HL-60/S4 treated with retinoic acid at 250 ng/mL for 4 days and 3 days (cell line): ENCODE data around the gene TOP1.

ENCODE experiments used
- in situ Hi-C: fragments of 300-500 bp; cut with MboI; formaldehyde crosslinking; loops from 2 replicates; pipeline ENCODE4 v1.7.0; 2022; ENCODE audit warnings: low sequenced_read_pairs

Gene TOP1

GRCh38 chr20:41140226-41141133, 111.9 kb downstream of the TOP1 start:
- in situ Hi-C loops = no loop called here

GRCh38 chr20:41141153-41141815, 112.7 kb downstream of the TOP1 start:
- in situ Hi-C loops = no loop called here

DNA sequence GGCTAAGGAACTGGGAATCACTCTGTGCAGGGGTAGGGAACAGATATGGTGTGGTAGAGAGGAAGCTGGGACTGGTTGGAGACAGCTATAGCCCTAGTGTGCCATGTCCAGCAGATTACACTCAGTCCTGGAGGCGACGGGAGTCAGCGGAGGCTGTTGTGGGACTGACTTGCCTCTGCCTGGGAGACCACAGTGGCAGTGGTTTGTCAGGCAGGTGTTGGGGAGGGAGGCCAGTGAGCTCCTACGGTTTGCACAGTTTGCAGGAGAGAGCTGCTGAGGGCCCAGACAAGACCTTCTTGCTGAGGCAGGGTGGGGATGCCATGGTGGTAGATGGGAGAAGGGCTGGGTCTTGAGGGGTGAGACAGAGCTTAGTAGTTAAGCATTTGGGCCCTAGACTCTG, 113.6 kb downstream of the TOP1 start:
- in situ Hi-C loops = no loop called here

GRCh38 chr20:41142919-41143318, 114.3 kb downstream of the TOP1 start:
- in situ Hi-C loops = no loop called here

GRCh38 chr20:41143354-41143753, 114.7 kb downstream of the TOP1 start:
- in situ Hi-C loops = no loop called here

DNA sequence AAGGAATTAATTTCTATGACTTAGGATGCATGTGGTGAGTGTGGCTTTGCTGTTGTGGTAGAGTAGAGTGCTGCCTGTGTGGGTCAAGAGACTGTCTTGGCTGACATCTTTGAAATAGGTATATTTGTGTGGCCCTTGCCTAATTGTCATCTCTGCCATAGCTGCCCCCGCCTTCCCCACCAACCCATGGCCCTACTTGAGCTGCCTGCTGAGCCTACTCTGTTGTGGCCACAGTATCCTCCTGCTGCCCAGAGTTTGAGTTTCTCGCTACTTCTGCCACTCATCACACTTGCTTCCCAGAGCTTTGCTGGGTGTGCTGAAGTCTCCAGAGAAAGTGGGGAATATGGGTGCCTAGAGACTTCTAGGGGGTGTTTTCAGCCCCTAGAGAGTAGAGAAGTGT, 116.7 kb downstream of the TOP1 start:
- in situ Hi-C loops = no loop called here

DNA sequence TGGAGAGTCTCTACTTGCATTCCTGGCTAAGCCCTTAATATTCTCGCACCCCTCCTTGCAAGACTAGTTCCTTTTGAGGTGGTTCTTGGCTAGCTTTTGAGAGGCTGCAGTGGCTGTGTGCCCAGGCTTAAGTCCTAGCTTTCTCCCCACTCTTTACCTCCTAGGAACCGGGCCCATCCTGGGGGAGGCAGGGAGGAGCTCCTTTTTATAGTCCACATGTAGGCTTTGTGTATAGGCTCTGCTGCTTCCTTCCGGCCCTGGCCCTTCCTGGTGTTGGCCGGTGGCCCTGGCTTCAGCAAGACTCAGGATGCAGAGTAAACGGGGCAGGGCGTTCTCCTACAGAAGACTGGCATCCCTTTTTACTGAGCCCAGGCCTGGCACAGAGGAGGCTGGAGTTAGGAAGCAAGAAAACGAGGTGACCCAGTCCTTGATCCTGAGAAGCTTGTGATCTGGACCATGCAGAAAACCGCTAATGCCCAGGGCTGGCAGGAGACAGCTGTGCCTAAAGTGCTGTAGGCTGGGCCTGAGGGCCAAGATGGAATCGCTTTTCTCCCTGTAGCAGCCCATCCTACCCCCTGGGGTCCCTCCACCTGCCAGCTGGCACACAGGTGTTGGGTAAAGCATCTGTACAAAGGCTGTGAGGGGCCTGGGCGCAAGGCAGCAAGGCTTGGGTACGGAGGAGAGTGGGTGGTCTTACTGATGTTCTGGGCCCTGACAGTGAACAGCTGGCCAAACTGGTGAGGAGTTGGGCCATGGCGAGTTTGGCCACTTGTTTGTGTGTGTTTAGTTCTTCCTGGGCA, 117.4 kb downstream of the TOP1 start:
- in situ Hi-C loops = no loop called here

DNA sequence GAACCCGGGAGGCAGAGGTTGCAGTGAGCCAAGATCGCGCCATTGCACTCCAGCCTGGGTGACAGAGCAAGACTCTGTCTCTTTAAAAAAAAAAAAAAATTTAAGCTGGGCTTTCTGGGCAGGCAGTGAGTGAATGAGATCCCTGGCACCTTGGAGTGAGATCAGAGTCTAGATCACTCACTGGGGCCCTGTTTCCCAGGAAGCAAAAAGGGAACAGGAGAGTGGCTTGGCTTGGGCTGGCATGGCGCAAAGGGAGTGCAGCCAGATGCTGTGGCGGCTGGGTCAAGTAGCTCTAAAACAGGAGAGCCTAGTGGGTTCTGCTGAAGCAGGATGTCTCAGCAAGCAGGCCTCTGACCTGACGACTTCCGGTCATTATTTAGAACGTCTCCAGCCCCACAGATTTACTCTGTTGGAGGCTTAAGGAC, 119.2 kb downstream of the TOP1 start:
- in situ Hi-C loops = no loop called here

DNA sequence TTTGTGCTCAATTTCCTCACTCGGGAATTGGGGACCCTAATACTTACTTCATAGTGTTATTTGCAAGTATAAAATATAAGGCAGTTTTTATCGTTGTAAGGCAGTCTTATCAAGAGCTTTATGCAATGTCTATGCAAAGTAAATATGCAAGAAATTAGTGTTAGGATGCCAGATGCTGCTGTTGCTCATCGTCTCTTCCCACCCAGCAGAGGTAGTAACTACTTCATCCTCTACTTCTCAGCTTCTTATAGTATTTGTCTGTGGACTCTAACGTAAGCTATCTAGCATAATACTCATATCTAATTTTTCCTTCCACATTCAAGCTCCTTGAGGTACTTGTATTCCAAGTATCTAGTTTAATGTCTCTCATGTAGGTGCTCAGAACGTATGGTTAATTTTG, 120.3 kb downstream of the TOP1 start:
- in situ Hi-C loops = no loop called here

- in situ Hi-C loops = loop anchor here (25.0 kb wide), 1 partner anchor 187 kb away; the partner anchor contains the start of gene LPIN3
Observed at GRCh38 chr20:41150664-41151063, 122.0 kb downstream of the TOP1 start.

DNA sequence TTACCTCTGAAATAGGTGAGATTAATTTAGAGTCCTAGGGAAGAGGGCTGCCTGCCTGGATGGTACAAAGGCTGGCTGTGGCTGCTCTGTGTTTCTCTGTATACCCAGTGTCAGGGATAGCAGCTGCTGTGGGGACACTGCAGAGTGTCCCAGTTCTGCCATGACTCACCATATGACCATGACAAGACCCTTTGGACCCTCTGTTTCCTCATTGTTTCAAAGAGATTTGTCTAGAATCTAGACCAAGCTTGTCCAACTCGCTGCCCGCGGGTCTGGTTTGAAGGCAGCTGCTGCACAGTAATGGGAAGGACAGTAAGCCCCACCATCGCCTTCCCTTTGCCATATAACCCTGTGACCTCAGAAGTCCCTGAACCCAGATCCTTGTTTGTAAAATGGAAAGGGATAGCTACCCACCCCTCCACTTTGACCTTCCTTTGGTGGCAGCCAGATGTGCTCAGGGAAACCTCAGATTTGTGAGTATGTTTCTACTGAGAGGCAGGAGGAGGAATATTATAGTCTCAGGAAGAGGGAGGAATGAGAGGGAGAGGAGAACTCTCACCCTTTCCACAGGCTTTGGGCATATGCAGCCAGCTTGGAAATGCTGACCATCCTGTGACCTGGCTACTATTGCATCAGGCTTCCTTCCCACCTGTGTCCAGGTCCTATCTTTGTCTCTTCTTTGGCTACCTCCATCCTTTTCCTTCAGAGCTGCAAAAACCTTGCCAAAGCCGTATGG, 122.7 kb downstream of the TOP1 start:
- in situ Hi-C loops = loop anchor here (25.0 kb wide), 1 partner anchor 186 kb away; the partner anchor contains the start of gene LPIN3

DNA sequence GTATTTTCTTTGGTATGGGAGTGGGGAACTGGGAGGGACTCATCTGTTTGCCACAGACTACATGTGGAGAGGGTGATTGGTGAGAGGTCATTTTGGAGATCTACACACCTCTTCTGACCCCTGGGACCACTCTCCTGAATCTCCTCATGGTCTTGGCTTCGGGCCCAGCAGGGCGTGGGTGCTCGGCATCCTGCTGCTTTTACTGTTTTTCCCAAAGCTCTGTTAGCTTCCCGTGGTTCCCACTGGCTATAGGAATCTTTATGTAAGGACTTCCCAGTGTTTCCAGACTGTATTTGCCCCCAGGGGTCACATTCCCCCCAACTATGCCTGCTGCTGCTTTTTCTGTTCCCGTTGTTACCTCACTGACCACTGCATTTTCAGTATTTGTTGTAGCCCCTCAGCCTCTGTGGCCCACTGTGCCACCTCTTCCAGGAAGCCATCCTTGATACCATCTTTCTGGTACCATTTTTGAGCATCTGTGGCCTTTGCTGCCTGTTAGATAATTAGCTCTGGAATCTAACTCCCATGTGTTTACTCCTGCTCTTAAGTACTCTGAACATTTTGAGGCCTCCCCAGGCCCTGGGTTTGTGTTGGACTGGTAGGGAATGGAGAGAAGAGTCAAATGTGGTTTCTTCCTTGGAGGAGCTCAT, 123.6 kb downstream of the TOP1 start:
- in situ Hi-C loops = loop anchor here (25.0 kb wide), 1 partner anchor 185 kb away; the partner anchor contains the start of gene LPIN3

GRCh38 chr20:41154436-41155176, 126.0 kb downstream of the TOP1 start:
- in situ Hi-C loops = loop anchor here (25.0 kb wide), 1 partner anchor 183 kb away; the partner anchor contains the start of gene LPIN3

GRCh38 chr20:41155261-41155660, 126.6 kb downstream of the TOP1 start:
- in situ Hi-C loops = loop anchor here (25.0 kb wide), 1 partner anchor 182 kb away; the partner anchor contains the start of gene LPIN3

- in situ Hi-C loops = loop anchor here (25.0 kb wide), 1 partner anchor 179 kb away; the partner anchor contains the start of gene LPIN3
Observed at GRCh38 chr20:41158082-41158625, 129.5 kb downstream of the TOP1 start.

- in situ Hi-C loops = loop anchor here (25.0 kb wide), 1 partner anchor 178 kb away; the partner anchor contains the start of gene LPIN3
Observed at GRCh38 chr20:41159547-41159946, 130.9 kb downstream of the TOP1 start.

DNA sequence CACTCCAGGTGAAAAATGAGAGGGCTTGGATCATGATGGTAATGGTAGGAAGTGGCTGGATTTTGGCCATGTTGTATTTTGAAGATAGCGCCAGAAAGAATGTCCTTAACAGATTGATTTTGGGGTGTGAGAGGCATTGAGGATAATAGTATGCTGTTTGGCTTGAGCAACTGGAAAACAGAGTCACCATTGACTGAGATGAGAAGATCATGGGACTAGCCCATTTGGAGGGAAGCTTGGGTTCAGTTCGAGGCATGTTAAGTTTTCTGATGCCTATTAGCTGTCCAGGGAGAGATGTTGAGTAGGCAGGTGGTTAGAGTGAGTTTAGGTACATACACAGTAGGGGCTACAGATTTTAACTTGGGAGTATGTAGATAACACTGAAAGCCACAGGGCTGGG, 132.1 kb downstream of the TOP1 start:
- in situ Hi-C loops = loop anchor here (25.0 kb wide), 1 partner anchor 177 kb away; the partner anchor contains the start of gene LPIN3

GRCh38 chr20:41161886-41162285, 133.3 kb downstream of the TOP1 start:
- in situ Hi-C loops = loop anchor here (25.0 kb wide), 1 partner anchor 175 kb away; the partner anchor contains the start of gene LPIN3
